SK-N-MC (cell line): ENCODE data around the gene SERPINE1.

Experiments
- EZH2 ChIP-seq: fragments of 200-600 bp; sonication (generic); IDR thresholded peaks from one replicate; pipeline ENCODE4 v1.6.1; 2017; ENCODE audit warnings: antibody characterized with exemption
- POLR2AphosphoS5 ChIP-seq: IDR thresholded peaks from 2 replicates; pipeline ENCODE4 v1.6.1; 2012; ENCODE audit warnings: mild to moderate bottlenecking, low read depth, low read length, borderline replicate concordance

DNA sequence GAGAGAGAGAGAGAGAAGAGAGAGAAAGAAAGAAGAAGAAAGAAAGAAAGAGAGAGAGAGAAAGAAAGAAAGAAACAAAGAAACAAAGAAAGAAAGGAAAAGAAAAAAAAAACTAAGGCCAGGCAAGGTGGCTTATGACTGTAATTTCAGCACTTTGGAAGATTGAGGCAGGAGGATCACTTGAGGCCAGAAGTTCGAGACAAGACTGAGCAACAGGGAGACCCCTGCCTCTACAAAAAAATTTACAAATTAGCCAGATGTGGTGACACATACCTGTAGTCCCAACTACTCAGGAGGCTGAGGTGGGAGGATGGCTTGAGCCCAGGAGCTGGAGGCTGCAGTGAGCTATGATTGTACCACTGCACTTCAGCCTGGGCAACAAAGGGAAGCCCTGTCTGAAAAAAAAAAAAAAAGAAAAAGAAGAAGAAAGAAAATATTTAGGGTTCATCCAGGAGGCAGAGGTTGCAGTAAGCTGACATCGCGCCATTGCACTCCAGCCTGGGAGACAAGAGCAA is 2.8 kb downstream of the SERPINE1 start:
- TF ChIP-seq EZH2 (no peak), POLR2AphosphoS5 (no peak)
